HepG2 (cell line): Measurements from ENCODE around the gene STYX.

Source experiments
- NCOA2 ChIP-seq: sonication (generic); formaldehyde crosslinking; IDR thresholded peaks from 2 replicates; pipeline ENCODE4 v1.8.0; 2022; ENCODE audit warnings: inconsistent platforms
- ZNF354B ChIP-seq: sonication (generic); formaldehyde crosslinking; IDR thresholded peaks from 2 replicates; pipeline ENCODE4 v1.8.0; 2022; ENCODE audit warnings: mild to moderate bottlenecking, missing genetic modification reagents
- ZNF501 ChIP-seq: sonication (generic); formaldehyde crosslinking; IDR thresholded peaks from 2 replicates; pipeline ENCODE4 v1.5.1; 2020; ENCODE audit warnings: mild to moderate bottlenecking, moderate library complexity, missing genetic modification reagents
- ZSCAN22 ChIP-seq: sonication (generic); formaldehyde crosslinking; IDR thresholded peaks from 2 replicates; pipeline ENCODE4 v1.4.0; 2020; ENCODE audit warnings: mild to moderate bottlenecking, missing genetic modification reagents

- no peak for TF ChIP-seq ZNF354B (CRISPR knock-in tag)
- TF ChIP-seq ZNF501 (CRISPR knock-in tag): no peak
- no peak for TF ChIP-seq ZSCAN22 (CRISPR knock-in tag)
- TF ChIP-seq NCOA2 (CRISPR knock-in tag): no peak
Measured at GRCh38 chr14:52789118-52789517, 59.2 kb downstream of the STYX start.
